BLaER1 (cell line): Measurements from ENCODE around the gene PRMT1.

ENCODE experiments used
- H3K27ac ChIP-seq: shearing (Covaris generic); formaldehyde crosslinking; 2 replicates; pipeline ENCODE4 v1.8.1; 2022
- H3K27me3 ChIP-seq: shearing (Covaris generic); formaldehyde crosslinking; 2 replicates; pipeline ENCODE4 v1.8.1; 2022
- H3K36me3 ChIP-seq: shearing (Covaris generic); formaldehyde crosslinking; 2 replicates; pipeline ENCODE4 v1.8.1; 2022
- H3K4me1 ChIP-seq: shearing (Covaris generic); formaldehyde crosslinking; 2 replicates; pipeline ENCODE4 v1.8.1; 2022
- H3K4me2 ChIP-seq: shearing (Covaris generic); formaldehyde crosslinking; 2 replicates; pipeline ENCODE4 v1.8.1; 2022
- H3K4me3 ChIP-seq: shearing (Covaris generic); formaldehyde crosslinking; 2 replicates; pipeline ENCODE4 v1.8.1; 2022
- H3K9ac ChIP-seq: shearing (Covaris generic); formaldehyde crosslinking; 2 replicates; pipeline ENCODE4 v1.8.1; 2022
- H3K9me3 ChIP-seq: shearing (Covaris generic); formaldehyde crosslinking; 2 replicates; pipeline ENCODE4 v1.8.1; 2022
- H4K20me1 ChIP-seq: shearing (Covaris generic); formaldehyde crosslinking; 2 replicates; pipeline ENCODE4 v1.8.1; 2022
- Cebpa-rat ChIP-seq: shearing (Covaris generic); IDR thresholded peaks from 2 replicates; pipeline ENCODE4 v1.8.1; 2022

The PRMT1 gene

DNA sequence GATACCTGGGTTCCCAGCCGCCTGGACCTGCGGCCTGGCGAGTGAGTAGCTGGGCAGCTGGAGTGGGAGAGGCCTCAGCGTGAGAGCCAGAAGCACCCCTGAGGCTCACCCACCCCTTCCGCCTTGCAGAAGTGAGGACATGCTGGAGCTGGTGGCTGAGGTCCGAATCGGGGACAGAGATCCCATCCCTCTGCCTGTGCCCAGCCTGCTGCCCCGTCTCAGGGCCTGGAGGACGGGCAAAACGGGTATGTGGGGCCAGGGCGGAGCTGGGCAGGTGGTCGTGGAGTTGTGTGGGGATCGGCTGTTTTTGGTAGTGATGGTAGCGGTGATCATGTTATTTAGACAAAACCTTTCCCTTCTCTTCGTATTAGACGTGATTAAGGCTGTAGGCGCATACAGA lies 30.5 kb upstream of the PRMT1 start:
- Histone ChIP-seq H3K27ac (no peak overlapping the region), H3K4me1 (peaks cover 27% of the 10 kb centered on the region), H3K27me3 (no peaks in the 10 kb centered on the region), H3K36me3 (peaks cover 73% of the 10 kb centered on the region), H4K20me1 (peaks cover 77% of the 10 kb centered on the region), H3K4me3 (no peak overlapping the region), H3K4me2 (no peak overlapping the region), H3K9ac (no peak overlapping the region), H3K9me3 (no peaks in the 10 kb centered on the region)
- TF ChIP-seq Cebpa-rat, result no peak

GRCh38 chr19:49651029-49651819 lies 25.8 kb upstream of the PRMT1 start:
- H3K4me1 ChIP-seq, result no peaks in the 10 kb centered on the region
- H3K27me3 ChIP-seq, result no peaks in the 10 kb centered on the region
- H3K36me3 ChIP-seq, result peaks cover 98% of the 10 kb centered on the region
- TF ChIP-seq Cebpa-rat, result no peak
- no peak overlapping the region for H3K4me3 ChIP-seq
- no peaks in the 10 kb centered on the region for H3K9me3 ChIP-seq
- peaks cover 86% of the 10 kb centered on the region for H4K20me1 ChIP-seq
- H3K9ac ChIP-seq, result no peak overlapping the region
- no peak overlapping the region for H3K27ac ChIP-seq
- no peak overlapping the region for H3K4me2 ChIP-seq

DNA sequence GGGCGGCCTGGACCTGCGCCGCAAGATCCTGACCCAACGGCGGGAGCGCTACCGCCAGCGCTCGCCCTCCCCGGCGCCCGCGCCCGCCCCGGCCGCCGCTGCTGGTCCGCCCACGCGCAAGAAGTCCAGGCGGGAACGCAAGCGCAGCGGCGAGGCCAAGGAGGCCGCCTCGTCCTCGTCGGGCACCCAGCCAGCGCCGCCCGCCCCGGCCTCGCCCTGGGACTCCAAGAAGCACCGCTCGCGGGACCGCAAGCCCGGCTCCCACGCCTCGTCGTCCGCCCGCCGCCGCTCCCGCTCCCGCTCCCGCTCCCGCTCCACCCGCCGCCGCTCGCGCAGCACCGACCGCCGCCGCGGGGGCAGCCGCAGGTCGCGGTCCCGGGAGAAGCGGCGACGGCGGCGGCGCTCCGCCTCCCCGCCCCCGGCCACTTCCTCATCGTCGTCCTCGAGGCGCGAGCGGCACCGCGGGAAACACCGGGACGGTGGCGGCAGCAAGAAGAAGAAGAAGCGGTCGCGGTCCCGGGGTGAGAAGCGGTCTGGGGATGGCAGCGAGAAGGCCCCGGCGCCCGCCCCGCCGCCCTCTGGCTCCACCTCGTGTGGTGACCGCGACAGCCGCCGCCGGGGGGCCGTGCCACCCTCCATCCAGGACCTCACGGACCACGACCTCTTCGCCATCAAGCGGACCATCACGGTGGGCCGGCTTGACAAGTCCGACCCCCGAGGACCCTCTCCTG lies 25.1 kb upstream of the PRMT1 start:
- H4K20me1 ChIP-seq, result peaks cover 85% of the 10 kb centered on the region
- H3K4me1 ChIP-seq, result no peaks in the 10 kb centered on the region
- no peak overlapping the region for H3K4me3 ChIP-seq
- TF ChIP-seq Cebpa-rat, result no peak
- H3K27ac ChIP-seq, result no peak overlapping the region
- peaks cover 98% of the 10 kb centered on the region for H3K36me3 ChIP-seq
- no peak overlapping the region for H3K4me2 ChIP-seq
- H3K9me3 ChIP-seq, result no peaks in the 10 kb centered on the region
- H3K9ac ChIP-seq, result no peak overlapping the region
- H3K27me3 ChIP-seq, result no peaks in the 10 kb centered on the region

DNA sequence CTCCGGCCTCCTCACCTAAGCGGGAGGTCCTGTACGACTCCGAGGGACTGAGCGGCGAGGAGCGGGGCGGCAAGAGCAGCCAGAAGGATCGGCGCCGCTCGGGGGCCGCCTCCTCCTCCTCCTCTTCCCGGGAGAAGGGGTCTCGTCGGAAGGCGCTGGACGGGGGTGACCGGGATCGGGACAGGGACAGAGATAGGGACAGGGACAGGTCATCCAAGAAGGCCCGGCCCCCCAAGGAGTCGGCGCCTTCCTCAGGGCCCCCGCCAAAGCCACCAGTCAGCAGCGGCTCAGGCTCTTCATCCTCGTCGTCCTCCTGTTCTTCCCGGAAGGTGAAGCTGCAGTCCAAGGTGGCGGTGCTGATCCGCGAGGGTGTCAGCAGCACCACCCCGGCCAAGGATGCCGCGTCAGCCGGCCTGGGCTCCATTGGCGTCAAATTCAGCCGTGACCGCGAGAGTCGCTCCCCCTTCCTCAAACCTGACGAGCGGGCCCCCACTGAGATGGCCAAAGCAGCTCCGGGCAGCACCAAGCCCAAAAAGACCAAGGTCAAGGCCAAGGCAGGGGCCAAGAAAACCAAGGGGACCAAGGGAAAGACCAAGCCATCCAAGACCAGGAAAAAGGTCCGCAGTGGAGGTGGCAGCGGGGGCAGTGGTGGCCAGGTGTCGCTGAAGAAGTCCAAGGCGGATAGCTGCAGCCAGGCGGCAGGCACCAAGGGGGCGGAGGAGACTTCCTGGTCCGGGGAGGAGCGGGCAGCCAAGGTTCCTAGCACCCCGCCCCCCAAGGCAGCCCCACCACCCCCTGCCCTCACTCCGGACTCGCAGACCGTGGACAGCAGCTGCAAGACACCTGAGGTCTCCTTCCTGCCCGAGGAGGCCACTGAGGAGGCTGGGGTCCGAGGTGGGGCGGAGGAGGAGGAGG lies 24.3 kb upstream of the PRMT1 start:
- H3K9me3 ChIP-seq, result no peaks in the 10 kb centered on the region
- H3K4me1 ChIP-seq, result no peaks in the 10 kb centered on the region
- TF ChIP-seq Cebpa-rat, result no peak
- no peak overlapping the region for H3K4me2 ChIP-seq
- no peak overlapping the region for H3K27ac ChIP-seq
- no peak overlapping the region for H3K9ac ChIP-seq
- no peaks in the 10 kb centered on the region for H3K27me3 ChIP-seq
- H4K20me1 ChIP-seq, result peaks cover 77% of the 10 kb centered on the region
- H3K36me3 ChIP-seq, result peaks cover 97% of the 10 kb centered on the region
- H3K4me3 ChIP-seq, result no peak overlapping the region

- no peak for TF ChIP-seq Cebpa-rat
- H3K9ac ChIP-seq, result no peak overlapping the region
- peaks cover 97% of the 10 kb centered on the region for H3K36me3 ChIP-seq
These were observed 23.6 kb upstream of the PRMT1 start for GRCh38 chr19:49653466-49653806.

GRCh38 chr19:49654581-49654980 lies 22.5 kb upstream of the PRMT1 start:
- Histone ChIP-seq H3K9me3 (no peaks in the 10 kb centered on the region), H3K4me2 (no peak overlapping the region), H3K27ac (no peak overlapping the region), H3K4me1 (no peaks in the 10 kb centered on the region), H3K36me3 (peaks cover 97% of the 10 kb centered on the region), H3K4me3 (no peak overlapping the region), H3K9ac (no peak overlapping the region), H4K20me1 (peaks cover 69% of the 10 kb centered on the region), H3K27me3 (no peaks in the 10 kb centered on the region)
- no peak for TF ChIP-seq Cebpa-rat

More at GRCh38 chr19:49653466-49653806, 23.6 kb upstream of the PRMT1 start:
- Histone ChIP-seq H3K4me2 (no peak overlapping the region), H3K4me1 (no peaks in the 10 kb centered on the region), H3K27ac (no peak overlapping the region), H3K4me3 (no peak overlapping the region), H4K20me1 (peaks cover 71% of the 10 kb centered on the region), H3K9me3 (no peaks in the 10 kb centered on the region), H3K27me3 (no peaks in the 10 kb centered on the region)

DNA sequence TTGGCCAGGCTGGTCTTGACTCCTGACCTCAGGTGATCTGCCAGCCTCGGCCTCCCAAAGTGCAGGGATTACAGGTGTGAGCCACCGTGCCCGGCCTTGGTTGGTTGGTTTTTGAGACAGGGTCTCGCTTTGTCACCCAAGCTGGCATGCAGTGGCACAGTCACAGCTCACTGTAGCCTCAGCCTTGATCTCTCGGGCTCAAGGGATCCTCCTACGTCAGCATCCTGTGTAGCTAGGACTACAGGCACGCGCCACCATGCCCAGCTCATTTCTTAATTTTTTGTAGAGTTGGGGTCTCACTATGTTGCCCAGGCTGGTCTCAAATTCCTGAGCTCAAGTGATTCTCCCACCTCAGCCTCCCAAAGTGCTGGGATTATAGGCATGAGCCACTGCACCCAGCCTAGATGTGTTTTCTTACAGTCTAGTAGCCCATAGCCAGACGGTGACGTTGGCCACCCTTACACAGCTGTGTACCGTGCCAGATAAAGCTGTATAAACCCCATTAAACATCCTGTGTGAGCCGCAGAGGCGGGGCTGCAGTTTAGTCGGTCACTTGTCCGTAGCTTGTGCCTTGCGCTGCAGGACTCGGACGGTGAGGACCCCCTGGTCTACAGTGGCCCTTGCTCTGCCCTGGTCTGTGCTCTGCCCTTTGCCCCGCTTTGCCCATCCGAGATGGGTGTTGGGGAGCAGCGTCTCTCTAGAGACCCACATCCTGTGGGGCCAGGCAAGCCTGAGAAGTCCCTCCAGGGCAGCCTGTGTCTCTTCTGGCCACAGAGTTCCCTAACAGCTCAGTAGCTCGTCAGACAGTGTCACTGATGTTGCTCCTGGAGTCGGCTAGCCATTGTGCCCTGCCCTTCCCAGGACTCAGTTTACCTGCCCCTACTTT lies 21.3 kb upstream of the PRMT1 start:
- Histone ChIP-seq H4K20me1 (peaks cover 69% of the 10 kb centered on the region), H3K27ac (0 out of 2 replicates have a peak overlapping the region, but pooled peaks have one; percentile 6), H3K4me2 (no peak overlapping the region), H3K9ac (no peak overlapping the region), H3K9me3 (no peaks in the 10 kb centered on the region), H3K4me1 (no peaks in the 10 kb centered on the region), H3K36me3 (peaks cover 98% of the 10 kb centered on the region), H3K27me3 (no peaks in the 10 kb centered on the region), H3K4me3 (no peak overlapping the region)
- TF ChIP-seq Cebpa-rat, result no peak

DNA sequence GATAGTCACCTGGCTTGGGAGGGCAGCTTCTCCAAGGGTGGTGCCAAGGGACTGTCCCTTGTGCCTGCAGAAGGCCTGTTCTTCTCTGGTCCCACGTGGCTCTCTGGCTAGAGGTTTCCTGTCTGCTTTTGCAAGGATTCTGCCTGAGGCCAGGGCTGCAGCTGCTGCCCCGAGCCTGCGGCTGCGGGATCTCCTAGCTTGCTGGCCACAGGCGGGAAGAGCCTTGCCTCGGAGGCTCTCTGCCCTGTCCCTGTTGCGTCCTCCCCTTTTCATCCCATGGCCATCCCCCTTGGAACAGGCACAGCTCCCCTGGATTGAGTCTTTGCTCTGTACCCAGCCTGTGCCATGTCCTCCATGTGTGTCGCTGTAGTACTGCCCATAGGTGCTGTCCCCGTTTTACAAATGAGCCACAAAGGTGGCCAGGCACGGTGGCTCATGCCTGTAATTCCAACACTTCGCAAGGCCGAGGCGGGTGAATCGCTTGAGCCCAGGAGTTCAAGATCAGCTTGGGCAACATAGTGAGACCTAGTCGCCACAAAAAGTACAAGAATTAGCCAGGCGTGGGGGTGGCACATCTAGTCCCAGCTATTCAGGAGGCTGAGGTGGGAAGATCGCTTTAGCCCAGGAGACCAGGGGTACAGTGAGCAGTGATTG lies 20.5 kb upstream of the PRMT1 start:
- Histone ChIP-seq H3K27me3 (no peaks in the 10 kb centered on the region), H3K36me3 (peaks cover 99% of the 10 kb centered on the region), H3K27ac (no peak overlapping the region), H3K4me1 (no peaks in the 10 kb centered on the region), H3K9me3 (no peaks in the 10 kb centered on the region), H4K20me1 (peaks cover 77% of the 10 kb centered on the region), H3K4me3 (no peak overlapping the region), H3K9ac (no peak overlapping the region), H3K4me2 (no peak overlapping the region)
- TF ChIP-seq Cebpa-rat, result no peak
